Urinary bladder (tissue), 2 donors: Measurements from ENCODE around the gene ABCA10. TPM values are rescaled to one million over a fixed set of nuclear protein-coding genes. Genes with fewer than 3 reads are reported as not detected.

ENCODE experiments used
- polyA plus RNA-seq: library from polyadenylated mRNA; stranded (reverse); fragments of 200-250 nt; gene quantifications from one replicate; pipeline ENCODE4 v1.2.3, GENCODE V29; 2013
- small RNA-seq: library from RNA; depleted of rRNA; stranded (forward); fragments of <200 nt; gene quantifications from one replicate; pipeline ENCODE3, GENCODE V24; 2014
- total RNA-seq: library from RNA; depleted of rRNA; stranded (reverse); fragments of >200 nt; gene quantifications from one replicate; pipeline ENCODE4 v1.2.3, GENCODE V29; 2014
- donor health status: healthy.

ABCA10 gene
- total and polyA plus RNA-seq, 2 donors: 3.3 to 40.4 TPM

Small RNA genes lying within 50 kb of the gene (small RNA-seq; reads per million reads assigned to genes)
- gene MIR4524B: not detected

Other genes starting within 250 kb of the ABCA10 start
- 46.6 TPM for gene ABCA9, start 167.9 kb downstream of the ABCA10 start, total RNA-seq
- gene ABCA9, start 167.9 kb downstream of the ABCA10 start, polyA plus RNA-seq: 13.1 TPM
- 74.6 TPM for gene ABCA6, start 86.9 kb downstream of the ABCA10 start, total RNA-seq
- 35.9 TPM for gene ABCA6, start 86.9 kb downstream of the ABCA10 start, polyA plus RNA-seq
- 45.6 TPM for gene ABCA5, start 98.3 kb upstream of the ABCA10 start, total RNA-seq
- gene ABCA5, start 98.3 kb upstream of the ABCA10 start, polyA plus RNA-seq: 8.1 TPM
- 32.3 TPM for gene MAP2K6, start 185.9 kb upstream of the ABCA10 start, total RNA-seq
- gene MAP2K6, start 185.9 kb upstream of the ABCA10 start, polyA plus RNA-seq: 2.6 TPM